HL-60 (cell line): Measurements from ENCODE around the gene PAOX.

Experiments
- GABPA ChIP-seq: IDR thresholded peaks from 2 replicates; pipeline ENCODE4 v1.6.1; 2012; ENCODE audit warnings: low read depth
- TF ChIP-seq, protein P1 (sequence below): IDR thresholded peaks from one replicate; pipeline ENCODE4 v1.5.1; 2011; ENCODE audit warnings: low read length, control low read depth, inconsistent platforms; ENCODE audit not compliant: insufficient read depth

DNA sequence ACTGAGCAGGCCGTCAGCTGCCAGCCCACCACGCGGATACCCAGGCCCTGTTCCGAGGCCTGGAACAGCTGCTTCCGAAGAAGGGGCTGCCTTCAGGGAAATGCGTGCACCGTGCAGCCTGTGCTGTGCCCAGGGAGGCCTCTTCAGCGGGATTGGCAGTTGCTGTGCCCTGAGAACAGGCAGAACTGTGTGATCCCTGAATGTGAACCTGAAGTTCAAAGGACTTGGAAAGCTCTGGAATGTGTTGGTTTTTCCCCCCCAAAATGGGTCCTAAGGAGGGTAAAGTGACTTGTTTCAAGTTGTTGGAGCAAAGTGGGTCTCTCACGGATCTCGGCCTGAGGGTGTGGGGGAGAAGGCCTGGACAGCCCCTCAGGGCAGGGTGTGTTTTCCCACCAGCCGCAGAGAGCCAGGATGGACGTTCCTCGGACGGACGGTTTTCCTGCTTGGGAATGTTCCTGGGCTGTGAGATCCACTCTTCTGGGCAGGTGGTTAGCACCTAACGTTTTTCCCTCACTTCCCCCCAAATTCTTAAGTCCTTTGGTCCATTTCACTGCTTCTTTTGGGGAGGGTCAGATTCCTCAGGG is 43.3 kb downstream of the PAOX start:
- TF ChIP-seq, protein P1, sequence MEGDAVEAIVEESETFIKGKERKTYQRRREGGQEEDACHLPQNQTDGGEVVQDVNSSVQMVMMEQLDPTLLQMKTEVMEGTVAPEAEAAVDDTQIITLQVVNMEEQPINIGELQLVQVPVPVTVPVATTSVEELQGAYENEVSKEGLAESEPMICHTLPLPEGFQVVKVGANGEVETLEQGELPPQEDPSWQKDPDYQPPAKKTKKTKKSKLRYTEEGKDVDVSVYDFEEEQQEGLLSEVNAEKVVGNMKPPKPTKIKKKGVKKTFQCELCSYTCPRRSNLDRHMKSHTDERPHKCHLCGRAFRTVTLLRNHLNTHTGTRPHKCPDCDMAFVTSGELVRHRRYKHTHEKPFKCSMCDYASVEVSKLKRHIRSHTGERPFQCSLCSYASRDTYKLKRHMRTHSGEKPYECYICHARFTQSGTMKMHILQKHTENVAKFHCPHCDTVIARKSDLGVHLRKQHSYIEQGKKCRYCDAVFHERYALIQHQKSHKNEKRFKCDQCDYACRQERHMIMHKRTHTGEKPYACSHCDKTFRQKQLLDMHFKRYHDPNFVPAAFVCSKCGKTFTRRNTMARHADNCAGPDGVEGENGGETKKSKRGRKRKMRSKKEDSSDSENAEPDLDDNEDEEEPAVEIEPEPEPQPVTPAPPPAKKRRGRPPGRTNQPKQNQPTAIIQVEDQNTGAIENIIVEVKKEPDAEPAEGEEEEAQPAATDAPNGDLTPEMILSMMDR = no peak
- no peak for TF ChIP-seq GABPA
